Measurements from ENCODE around the gene POM121C.
"Not testable (repeated sequence)": the region's sequence is repeated elsewhere in the genome, so short reads cannot be mapped to it uniquely, and the experiment has no call there.

- not testable (repeated sequence) for TF ChIP-seq CTCF (IDR thresholded peaks at IDR 0.05); FOXJ3 (CRISPR knock-in tag; IDR thresholded peaks at IDR 0.05); EP300 (IDR thresholded peaks at IDR 0.05; ENCODE audit: borderline replicate concordance in 1 of 2, low read depth in 1 of 2, low read length in 1 of 2); POLR2AphosphoS5 (IDR thresholded peaks at IDR 0.05; ENCODE audit: low read depth, low read length); EZH2phosphoT487 (IDR thresholded peaks at IDR 0.05; ENCODE audit: borderline replicate concordance, low read depth); YY1 (IDR thresholded peaks at IDR 0.05; ENCODE audit: low read depth); SIN3A (IDR thresholded peaks at IDR 0.05; ENCODE audit: borderline replicate concordance, low read depth, low read length); MAX (IDR thresholded peaks at IDR 0.05; ENCODE audit: low read depth); RCOR1 (IDR thresholded peaks at IDR 0.05; ENCODE audit: low read length); TAF1 (IDR thresholded peaks at IDR 0.05; ENCODE audit: borderline replicate concordance, low read depth, low read length); FOSL2 (IDR thresholded peaks at IDR 0.05; ENCODE audit: borderline replicate concordance, low read depth); RAD21 (IDR thresholded peaks at IDR 0.05; ENCODE audit: low read length)
- TF ChIP-seq, protein P1, sequence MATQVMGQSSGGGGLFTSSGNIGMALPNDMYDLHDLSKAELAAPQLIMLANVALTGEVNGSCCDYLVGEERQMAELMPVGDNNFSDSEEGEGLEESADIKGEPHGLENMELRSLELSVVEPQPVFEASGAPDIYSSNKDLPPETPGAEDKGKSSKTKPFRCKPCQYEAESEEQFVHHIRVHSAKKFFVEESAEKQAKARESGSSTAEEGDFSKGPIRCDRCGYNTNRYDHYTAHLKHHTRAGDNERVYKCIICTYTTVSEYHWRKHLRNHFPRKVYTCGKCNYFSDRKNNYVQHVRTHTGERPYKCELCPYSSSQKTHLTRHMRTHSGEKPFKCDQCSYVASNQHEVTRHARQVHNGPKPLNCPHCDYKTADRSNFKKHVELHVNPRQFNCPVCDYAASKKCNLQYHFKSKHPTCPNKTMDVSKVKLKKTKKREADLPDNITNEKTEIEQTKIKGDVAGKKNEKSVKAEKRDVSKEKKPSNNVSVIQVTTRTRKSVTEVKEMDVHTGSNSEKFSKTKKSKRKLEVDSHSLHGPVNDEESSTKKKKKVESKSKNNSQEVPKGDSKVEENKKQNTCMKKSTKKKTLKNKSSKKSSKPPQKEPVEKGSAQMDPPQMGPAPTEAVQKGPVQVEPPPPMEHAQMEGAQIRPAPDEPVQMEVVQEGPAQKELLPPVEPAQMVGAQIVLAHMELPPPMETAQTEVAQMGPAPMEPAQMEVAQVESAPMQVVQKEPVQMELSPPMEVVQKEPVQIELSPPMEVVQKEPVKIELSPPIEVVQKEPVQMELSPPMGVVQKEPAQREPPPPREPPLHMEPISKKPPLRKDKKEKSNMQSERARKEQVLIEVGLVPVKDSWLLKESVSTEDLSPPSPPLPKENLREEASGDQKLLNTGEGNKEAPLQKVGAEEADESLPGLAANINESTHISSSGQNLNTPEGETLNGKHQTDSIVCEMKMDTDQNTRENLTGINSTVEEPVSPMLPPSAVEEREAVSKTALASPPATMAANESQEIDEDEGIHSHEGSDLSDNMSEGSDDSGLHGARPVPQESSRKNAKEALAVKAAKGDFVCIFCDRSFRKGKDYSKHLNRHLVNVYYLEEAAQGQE (IDR thresholded peaks at IDR 0.05; ENCODE audit: low read depth, low read length), result not testable (repeated sequence)
These were observed 8.6 kb downstream of the POM121C start for GRCh38 chr7:75477457-75477856.
